Activated CD4-positive, CD25-positive, alpha-beta regulatory T cell (primary cell): ENCODE measurements around the gene HS1BP3.

Experiments
- DNase-seq, 4 experiments: peaks; one replicate each; lab custom pipeline; 2025; lab: John Stamatoyannopoulos, UW

Gene HS1BP3

DNA sequence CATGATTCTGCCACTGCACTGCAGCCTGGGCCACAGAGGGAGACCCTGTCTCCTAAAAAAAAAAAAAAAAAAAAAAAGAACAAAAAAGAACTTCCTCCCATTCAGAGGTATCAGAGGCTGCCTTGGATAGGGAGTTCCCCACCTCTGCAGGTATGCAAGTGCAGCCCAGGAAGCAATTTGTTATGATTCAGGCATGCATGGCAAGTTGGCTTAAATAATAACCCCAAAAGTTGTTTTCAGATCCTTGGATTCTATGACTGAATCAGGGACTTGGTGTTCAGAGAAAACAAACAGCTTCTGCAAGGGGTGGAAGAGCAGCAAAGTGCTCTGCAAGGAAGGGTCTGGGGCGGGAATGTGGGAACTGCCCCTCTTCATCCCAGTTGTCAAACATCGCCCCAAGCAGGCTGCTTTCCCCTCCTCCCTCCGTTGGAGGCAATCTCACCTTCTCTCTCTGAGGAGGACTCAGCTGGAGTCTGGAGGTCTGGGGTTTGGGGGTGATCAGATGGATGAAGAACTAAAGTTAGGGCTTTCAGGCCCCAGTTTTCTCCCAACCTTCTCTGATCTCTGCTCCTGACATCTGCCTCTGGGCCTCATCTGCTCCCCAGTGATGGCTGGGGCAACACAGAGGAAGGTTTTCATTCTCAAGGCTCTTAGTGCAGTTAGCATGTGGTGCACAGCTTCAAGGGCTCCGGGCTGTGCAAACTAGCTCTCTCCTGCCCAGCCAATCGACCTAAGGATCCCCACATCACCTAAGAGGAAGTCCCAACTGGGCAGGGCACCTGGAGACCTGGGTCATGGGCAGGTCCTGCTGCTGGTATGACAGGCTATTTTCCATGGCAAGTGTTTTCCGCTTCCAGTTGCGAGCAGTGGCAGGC is 12.5 kb upstream of the HS1BP3 start:
- DNase-seq: no peak

DNA sequence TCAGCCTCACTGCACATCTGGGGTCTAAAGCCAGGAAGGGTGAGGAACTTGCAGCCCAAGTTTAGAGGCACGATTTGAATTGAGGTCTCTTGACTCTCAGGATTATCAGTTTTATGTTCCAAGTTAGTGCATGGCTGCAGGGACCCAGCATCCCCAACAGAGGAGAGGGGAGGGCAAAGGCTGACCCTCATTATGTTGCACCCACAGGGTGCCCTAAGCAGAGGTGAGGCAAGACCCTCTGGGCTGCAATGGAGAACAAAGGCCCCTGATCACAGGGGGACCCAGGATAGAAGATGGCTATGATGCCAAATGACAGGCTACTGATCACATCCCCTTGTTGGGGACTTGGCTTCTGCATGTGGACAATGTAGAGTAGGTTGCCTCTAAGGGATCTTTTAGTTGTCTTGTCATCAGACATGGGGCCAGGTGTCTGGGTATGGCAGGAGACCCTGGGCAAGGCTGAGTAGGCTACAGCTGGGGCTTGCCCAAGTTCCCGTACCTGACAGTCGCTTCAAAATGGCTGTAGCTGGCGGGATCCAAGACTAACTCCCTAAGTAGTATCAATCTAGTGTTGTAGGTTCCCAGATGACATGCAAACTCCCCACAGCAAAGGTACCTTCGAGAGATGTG is 11.5 kb upstream of the HS1BP3 start:
- DNase-seq: no peak

DNA sequence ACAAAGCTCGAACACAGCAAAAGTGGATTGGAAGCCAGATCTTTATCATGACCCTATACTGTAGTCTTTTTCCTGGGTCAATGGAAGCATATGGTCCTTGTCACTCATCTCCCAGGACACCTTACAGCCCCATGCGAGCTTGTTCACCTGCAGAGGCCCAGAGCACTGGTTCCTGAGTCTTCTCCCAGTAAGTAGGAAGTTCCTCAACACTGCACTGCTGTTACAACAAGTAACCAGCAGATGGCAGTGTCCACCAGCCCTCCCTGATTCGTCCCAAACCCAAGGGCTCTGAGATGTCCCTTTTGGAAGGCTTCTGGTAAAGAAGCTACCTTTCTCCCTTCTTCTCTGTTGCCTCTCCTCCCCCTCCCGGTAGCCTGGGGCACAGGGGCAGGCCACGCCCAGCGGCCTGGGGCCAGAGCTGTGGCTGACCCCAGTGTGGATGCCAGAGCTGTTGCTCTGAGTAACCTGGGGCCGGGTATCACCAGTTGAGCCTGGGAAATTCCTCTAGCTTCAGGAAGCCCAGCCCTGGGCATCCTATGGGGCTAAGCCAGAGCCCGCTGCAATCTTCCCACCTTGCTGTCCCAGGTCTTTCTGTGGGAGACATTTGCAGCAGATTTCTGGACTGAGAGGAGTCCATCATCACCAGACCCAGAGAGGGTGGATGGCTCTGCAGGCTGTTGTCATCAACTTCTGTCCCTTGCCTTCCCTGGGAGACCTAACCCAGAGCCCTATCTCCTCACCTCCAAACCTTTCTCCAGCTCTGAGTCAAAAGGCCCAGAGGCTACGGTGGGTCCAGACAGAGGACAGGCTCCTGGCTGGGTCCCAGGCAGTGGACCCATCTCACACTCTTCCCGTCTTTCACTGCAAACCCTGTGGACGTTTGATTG is 10.8 kb upstream of the HS1BP3 start:
- DNase-seq: peak in 3 of 4 experiments; percentile 16 to 30 (median 27)

DNA sequence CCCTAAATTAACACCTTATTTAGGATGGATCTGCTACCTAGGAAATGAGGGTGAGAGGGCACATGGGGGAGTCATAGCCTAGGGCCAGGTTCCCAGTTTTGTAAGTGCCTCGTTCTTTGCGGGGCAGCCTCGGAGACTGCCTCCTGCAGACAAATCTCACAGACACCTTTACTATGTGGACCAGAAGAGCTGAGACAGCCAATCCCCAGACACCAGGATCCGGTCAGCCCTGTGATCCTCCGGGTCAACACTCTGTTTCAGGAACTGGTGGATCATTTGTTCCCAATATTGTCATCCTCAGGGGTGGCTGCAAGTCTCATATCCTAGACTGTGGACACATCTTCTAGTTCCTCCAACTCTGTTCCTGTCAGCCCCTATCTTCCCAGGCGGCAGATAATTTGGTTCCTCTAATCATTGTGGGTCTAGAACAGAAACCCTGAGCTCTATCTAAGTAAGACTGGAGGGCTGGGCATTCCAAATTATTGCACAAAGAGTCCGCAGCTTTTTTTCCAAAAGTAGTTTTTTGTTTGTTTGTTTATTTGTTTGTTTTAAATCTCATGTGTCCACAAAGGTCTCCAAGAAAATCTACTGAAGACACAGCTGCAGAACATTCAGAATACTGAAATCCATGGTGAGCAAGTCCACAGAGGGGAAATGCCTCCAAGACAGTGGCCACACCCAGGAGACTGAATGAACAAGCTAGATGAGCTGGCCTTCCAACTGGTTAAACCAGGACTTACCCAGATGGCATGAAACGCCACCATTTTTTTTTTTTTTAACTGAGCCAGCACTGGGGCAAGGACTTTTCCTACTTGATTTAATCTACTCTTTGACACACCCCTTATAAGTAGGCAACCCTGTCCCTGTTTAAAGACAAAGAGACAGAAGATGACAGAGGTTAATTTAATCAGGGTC is 9.9 kb upstream of the HS1BP3 start:
- DNase-seq: no peak

DNA sequence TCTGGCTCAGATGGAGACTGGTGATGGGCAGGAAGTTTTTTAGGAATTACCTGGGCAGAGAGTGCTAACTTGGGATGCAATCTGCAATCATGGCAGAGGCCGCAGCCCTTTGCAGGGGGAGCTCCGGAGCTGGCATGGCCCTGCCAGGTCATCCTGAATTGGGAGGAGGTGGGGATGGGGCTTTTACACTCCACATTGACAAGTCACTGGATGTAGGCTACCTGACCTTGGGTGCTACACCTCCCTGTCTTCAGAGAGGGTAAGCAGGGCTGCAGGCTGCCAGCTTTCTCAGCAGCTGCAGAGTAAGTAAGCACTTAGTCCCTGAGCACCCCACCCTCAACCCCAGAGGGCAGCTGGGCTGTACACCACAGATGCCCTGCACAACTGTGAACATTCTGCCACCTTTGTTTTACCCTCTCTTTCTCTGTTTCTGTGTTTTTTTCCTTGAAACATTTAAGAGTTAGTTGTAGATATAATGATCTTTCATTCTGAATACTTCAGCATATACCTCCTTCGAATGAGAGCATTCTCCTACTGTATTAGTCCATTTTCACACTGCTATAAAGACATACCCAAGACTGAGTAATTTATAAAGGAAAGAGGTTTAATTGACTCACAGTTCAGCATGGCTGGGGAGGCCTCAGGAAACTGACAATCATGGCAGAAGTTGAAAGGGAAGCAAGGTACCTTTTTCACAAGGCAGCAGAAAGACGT is 6.8 kb upstream of the HS1BP3 start:
- DNase-seq: no peak

DNA sequence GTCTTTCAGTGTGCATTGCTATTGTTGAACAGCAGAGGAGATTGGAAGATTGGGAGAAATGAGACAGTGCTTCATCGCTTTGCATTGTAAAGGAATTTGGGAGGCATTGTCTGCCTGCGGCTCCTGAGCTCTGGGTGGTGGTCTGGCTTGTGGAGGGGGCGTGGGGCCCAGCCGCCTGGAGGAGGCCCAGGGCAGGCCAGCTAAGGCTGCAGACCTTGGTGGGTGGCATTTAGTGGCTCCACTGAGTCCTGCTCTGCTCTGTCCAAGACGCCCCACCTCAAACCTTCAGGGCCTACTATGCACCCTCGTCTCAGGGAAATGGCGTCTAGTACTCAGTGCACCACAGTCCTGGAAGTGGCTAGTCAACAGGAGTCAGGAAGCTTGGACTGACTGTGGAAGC is 5.7 kb upstream of the HS1BP3 start:
- DNase-seq: no peak

DNA sequence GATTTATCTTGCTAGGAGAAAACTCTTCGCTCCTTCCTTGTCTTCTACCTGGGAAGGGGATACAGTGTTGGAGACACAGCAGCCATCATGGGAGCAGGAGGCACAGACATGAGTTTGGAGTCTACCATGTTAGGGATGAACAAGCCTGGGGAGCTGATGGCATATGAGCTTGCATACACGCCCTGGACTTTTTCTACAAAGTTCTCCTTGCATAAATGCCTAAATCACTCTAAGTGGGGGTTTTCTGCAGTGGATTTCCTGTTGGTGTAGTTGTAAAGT is 3.6 kb upstream of the HS1BP3 start:
- no peak for DNase-seq

DNA sequence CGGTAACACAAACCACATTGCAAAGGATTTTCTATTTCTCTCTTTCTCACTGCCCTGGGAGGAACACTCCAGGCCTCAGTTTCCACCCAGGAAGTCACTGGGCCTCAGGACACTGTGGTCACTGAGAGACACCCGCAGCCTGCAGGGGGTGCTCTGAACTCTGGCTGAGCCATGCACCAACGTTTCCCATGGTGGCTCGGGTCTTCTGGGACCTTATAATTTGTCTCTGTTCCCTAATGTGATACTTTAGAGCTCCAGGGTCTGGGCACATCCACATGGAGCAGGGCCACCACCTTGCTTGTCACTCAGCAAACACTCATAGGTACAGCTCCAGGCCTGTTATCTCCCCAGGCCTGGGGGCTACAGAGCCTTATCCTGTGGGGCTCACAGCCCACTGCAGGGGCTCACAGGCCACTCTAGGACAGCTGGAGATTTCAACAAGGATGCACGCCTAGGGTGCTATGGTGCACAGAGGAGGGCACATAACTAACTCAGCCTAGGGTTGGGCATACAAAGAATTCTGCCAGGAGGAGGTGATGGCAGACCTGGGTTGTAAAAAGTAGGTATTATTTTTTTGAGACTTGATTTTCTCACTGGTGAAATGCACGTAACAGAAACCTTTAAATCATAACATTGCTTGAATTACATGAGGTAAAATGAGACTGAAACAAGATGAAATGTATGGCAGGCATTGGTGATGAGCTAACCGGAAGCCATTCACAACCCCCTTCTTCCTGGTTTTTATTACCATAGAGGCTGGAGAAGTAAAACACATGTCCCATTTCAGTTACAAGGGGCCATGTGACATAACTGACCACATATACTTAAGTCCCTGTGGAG is 3.0 kb upstream of the HS1BP3 start:
- DNase-seq: no peak

DNA sequence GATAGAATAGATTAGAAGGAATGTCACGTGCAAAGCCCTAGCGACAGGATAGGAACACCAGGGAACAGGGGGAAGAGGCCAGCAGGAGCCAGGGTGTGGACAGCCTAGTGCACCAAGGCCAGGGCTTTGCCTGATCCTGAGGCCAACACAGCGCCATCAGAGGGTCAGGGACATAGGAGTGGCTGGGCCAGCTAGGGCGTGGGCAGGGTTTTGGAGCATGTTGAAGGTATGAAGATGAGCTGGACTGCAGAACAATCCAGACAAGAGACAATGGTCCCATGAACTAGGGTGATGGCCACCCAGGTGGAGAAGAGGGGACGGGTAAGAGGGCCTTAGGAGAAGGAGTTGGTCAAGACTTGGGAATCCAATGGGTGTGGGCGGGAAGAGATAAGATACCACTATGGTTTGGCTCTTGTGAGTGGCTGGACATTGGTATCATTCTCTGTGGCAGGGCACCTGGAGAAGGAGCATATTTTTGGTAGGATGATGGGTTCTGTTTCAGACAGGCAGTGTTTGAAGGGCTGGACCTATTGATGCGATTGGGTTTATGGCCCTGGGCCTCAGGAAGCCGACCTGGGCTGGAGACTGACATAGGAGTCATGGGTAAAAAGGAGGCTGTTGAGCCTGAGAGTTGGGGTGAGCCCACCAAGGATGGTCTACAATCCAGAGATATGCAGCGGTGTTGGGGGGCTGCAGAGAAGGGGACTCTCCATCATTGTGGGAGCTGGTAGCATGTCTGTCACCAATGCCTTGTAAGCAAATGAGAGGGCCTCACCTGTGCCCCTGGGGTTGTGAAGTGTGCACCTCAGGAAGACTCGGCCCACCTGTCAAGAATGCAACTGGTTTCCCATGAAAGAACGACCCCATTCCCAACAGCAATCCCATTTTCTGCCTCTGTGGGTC is 2.0 kb upstream of the HS1BP3 start:
- DNase-seq: no peak

DNA sequence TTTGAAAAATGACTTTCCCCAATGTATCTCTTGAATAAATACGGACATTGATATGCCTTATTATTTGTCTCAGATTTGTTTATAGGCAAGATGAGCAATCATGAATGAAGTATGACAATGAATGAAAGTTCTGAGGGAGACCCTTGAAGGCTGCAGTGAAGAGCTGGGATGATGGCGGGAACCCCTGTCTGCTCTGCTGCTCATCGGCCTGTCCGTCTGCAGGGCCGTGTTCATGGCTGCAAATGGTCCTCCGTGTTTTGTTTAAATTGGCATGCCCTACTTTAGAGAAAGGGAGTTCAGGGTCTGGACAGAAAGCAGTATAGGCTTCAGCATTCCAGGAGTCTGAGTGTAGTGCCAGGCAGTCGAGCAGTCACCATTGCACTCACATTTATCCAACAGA is 1.2 kb upstream of the HS1BP3 start:
- no peak for DNase-seq

DNA sequence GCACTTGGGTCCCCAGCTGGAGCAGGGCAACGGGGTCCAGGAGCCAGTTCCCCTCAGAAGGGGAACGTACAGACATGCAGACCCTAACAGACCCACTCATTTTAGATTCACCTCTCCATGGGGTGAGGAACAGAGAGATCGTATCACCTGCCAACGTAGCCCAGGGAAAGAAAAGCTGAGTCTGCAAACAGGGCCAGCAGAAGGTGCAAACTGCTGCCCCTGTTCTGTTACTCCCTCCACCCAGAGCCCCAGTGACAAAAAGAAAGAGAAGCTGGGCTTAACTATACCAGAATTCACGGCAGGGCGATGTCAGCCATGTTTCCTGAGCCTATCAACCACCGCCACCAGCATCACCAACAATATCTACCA is 817 bp upstream of the HS1BP3 start:
- DNase-seq: no peak

DNA sequence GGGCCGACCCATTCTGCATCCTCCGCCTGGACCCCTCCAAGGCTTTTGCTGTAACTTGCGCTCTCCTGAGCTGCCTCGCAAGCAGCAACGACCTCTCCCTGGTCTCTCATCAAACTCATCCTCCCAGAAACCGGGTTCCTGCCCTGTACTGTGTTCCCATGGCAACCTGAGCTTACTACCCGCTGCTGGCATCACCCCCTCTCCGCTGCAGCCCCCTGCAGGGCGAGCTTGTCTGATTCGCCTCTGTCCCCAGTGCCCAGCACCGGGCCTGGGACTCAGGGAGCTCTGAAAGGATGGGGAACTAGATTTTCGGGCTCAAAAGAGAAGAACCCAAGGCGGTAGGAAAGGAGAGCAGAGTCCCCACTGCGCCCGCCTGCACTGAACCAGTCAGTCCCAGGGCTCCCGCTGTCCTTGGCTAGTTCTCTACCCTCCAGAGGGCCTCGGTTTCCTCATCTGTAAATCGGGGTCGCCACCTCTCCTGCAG is 463 bp downstream of the HS1BP3 start:
- no peak for DNase-seq

DNA sequence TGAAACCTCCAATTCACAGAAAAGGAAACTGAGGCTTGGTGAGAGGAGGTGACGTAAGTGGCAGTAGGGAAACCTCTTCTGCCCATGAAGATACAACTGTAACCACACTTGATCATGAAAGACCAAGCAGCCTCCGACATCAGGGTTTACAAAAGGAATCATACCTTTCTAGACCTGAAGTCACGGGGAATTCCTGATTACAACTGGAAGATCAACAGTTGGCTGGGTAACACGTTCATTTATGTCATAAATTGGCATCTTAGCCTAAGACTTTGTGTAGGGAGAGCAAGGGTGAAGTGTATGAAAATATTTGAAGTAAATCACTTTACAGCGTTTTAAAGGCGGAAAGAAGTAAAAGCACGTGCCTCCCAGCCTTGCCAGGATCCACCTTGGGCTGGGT is 922 bp downstream of the HS1BP3 start:
- no peak for DNase-seq

DNA sequence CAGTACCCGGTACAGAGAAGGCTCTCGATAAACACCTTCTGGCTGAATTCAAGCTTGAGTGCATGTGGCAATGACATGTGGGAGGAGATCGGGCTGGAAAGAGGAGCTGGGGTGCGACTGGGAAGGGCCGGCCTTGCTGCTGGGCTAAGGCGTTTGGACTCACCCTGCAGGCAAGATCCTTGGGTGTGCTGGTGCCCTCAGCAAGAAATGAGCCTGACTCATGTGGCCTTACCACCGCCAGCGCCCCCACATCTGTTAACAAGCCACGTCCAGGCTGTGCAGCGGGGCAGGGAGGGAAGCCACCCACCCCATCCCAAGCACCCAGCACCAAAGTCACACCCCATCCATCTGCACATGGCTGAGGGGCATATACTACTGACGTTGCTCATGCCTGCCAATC is 1.3 kb downstream of the HS1BP3 start:
- DNase-seq: no peak

DNA sequence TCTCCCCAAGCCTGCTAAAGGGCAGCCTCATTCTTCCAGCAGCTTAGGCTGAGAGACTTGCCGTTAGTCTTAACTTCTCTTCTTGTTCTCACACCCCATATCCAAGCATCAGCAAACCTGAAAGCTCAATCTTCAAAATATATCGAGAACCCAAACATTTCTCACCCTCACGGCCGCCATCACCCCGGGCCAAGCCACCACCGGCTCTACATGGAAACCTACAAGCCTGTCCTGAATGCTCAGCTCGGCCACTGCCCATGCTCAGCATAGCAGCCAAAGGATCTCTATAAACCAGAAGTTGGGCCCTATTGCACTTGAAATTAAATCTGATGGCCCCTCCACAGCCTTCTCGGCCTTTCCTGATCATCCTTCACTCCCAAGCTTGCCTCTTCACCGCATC is 2.1 kb downstream of the HS1BP3 start:
- no peak for DNase-seq

DNA sequence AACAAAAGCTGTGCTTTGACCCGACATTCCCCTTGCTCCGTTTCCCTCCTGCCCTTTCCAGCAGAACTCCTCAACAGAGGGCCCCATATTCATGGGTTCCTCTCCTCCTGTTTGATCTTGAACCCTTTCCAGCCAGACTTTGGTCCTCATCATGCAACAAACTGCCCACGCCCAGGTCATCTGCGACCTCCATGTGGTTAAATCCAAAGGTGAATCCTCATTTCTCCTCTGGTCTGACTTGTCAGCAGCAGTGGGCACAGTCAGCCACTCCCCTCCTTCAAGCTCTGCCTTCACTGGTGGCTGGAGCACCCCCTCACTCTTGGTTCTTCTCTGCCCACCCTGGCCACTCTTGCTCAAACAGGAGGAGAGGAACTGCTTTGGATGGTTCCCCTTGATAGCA is 2.7 kb downstream of the HS1BP3 start:
- no peak for DNase-seq

DNA sequence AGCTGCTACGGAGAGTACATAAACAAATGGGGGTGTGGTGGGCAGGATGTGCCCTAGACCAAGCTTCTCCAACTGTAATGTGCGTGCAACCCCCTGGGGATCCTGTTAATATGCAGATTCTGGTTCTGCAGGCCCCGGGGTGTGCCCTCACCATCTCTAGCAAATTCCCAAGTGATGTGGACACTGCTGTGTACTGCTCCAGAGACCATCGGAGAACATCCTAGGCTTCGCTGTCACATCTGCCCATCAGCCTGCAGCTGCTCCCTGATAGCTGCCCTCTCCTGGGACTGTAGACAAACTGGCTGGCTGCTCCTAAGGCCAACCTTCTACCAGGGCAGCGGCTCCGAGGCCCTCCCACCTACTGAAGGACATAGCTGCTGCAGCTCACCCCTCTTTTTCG is 3.2 kb downstream of the HS1BP3 start:
- DNase-seq: no peak

DNA sequence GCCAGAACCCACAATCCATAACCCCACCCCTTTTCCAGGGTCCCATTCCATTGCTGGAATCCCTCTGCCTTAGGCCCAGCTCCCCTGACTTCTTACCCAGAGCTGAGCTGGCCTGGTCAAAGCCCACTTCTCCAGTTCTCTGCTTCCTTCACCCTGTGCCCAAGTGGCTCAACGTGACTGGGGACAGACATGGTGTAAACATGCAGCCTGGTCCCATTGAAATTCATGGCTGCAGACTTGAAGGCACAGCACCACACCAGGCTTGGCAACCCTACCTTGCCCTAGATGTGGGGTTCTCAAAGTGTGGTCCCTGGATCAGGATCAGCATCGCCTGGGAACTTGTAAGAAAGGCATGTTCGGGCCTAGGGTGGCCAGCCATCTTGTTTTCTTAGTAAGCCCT is 3.7 kb downstream of the HS1BP3 start:
- no peak for DNase-seq

DNA sequence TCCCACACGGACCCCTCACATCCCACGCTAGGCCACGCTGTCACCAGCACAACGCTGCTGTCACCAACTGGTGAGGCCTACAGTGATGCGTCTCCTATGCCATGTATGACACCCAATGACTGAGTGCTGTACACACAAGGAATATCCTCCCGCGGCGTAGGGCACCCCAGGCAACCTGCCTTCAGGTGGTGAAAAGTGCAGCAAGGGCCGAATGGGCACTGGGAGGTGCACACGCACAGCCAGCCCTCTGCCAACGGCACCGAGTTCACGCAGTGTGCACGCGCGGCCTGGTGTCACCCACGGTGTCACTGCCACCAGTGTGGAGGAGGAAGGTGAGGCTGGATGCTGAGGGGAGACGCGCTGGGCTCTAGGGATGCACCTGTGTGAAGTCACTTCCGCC is 4.5 kb downstream of the HS1BP3 start:
- no peak for DNase-seq
